Measurements from ENCODE around the gene KAZN.
A peak's percentile ranks its signal among the peaks of the same experiment; 100 is the strongest.

KAZN gene

DNA sequence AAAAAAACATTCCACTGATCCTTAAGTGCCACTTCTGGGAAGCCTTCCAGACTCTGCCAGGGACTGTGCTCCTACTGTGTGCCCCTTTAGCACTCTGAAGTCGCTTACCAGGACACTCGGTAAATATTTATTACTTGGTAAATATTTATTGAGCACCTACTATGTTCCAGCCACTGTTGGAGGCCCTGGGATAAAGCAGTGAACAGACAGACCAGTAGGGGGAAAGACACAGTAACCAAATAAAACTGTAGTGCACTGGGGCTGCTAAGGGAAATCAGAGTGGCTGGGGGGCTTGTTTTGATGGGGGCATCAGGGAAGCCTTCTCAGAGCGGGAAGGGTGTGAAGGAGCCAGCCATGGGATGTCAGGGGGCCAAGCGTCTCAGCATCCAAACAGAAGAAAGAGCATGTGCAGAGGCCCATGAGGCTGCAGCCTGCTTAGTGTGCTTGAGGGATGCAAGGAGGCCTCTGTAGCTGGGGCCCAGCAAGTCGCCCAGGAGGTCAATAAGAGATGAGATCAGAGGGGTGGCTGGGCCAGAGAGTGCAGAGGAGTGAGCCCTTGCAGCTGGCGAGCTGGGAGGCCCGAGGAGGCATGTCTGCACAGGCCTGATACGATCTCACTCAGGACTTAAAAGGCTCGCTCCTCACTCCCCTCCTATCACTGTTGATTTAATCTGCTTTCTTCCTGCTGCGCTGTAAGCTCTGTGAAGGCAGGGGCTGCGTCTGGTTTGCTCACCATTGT is 28.6 kb downstream of the KAZN start:
- no peak for DNase-seq (ENCODE audit: low read depth)
- no peak overlapping the region for H3K4me3 ChIP-seq (ENCODE audit: low read depth, low read length)
- TF ChIP-seq, protein P1, sequence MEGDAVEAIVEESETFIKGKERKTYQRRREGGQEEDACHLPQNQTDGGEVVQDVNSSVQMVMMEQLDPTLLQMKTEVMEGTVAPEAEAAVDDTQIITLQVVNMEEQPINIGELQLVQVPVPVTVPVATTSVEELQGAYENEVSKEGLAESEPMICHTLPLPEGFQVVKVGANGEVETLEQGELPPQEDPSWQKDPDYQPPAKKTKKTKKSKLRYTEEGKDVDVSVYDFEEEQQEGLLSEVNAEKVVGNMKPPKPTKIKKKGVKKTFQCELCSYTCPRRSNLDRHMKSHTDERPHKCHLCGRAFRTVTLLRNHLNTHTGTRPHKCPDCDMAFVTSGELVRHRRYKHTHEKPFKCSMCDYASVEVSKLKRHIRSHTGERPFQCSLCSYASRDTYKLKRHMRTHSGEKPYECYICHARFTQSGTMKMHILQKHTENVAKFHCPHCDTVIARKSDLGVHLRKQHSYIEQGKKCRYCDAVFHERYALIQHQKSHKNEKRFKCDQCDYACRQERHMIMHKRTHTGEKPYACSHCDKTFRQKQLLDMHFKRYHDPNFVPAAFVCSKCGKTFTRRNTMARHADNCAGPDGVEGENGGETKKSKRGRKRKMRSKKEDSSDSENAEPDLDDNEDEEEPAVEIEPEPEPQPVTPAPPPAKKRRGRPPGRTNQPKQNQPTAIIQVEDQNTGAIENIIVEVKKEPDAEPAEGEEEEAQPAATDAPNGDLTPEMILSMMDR (conservative IDR thresholded peaks at IDR 0.05; ENCODE audit: low read depth, low read length) = no peak

DNA sequence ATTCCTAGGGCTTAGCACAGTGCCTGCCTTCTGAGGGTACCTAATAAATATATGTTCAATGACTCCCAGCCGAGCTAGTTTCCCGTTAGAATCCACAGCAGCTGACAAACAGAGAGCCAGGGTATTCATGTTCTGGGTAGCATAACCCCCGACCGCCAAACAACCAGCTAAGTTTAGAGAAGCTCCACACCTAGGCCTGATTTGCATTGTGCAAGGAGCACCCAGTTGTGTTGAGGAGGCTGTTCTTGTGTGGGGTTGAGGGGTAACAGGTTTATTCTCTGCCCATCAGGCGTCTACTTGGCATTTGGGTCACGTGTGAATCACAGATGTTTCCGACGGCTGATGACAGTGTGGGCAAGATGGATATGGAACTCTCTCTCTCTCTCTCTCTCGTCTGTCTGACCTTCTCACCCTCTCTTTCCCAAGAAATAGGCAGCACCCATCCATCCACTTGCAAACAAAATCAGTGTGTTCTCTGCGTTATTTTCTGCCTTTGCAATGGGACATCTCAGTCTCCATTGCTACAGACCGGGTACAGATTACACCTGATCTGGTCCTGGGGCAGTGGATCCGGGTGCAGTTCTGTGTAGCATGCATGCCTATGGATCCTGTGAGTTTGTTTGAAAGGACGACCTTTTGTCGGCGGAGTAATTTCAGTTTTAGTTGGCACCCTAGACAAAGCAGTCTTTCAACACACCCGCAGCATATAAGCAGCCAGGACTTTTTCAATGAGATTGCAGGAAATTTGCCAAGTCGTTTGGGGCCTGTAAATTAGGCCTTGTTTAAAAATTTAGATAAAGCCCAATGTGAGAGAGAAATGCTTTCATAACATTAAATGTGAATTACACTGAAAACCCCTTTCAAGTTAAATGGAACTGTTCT is 29.4 kb downstream of the KAZN start:
- H3K4me3 ChIP-seq (ENCODE audit: low read depth, low read length) = no peak overlapping the region
- DNase-seq (ENCODE audit: low read depth) = no peak

DNA sequence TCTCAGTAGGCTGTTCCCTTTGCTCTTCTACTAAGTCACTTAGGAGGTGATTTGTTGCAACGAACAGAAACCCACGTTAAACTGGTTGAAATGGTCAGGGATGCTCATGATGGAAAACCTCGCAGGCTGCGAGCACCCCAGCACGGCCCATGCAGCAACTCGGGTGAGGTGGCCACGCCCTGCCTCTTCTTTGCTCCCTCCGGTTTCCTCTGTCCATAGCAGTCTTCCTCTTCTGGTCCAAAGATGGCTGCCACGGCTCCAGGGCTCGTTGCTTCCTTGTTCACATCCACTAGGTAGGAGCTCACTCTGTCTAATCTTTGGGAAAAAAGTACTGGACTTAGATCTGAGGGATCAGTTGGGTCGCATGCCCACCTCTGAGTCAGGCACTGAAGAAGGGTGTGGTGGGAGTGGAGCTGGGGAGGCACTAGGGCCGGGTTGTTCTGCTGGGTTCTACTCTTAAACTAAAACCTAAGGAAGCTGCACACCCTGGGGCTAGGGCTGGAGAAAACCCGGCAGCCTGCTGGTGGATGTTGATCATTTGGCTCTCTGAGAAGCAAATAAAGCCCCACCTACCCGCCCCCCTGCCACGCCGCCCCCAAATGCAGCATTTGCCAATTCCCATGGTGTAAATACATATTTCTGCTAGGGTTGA is 31.0 kb downstream of the KAZN start:
- no peak overlapping the region for H3K4me3 ChIP-seq (ENCODE audit: low read depth, low read length)
- no peak for DNase-seq (ENCODE audit: low read depth)
- TF ChIP-seq, protein P1 (conservative IDR thresholded peaks at IDR 0.05; ENCODE audit: low read depth, low read length) = no peak

More for the DNA sequence above, 29.4 kb downstream of the KAZN start:
- TF ChIP-seq, protein P1 (conservative IDR thresholded peaks at IDR 0.05; ENCODE audit: low read depth, low read length) = no peak

DNA sequence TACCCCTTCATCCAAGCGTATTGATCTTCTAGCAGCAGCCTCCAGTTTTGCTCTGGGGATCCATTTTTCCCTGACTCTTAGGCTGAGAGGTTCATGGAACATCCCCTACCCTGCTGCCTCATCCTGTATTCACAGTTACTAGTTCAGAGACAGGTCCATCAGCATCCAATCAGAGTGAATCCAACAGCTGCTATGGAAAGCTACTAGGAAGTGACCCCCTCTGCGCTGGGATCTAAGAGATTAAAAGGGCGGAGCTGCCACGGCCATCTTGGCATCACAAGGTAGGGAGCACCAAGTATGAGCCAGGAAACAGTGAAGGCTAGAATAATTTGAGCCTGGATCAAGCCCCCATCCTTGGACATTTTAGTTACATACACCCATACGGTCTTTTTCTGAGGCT is 32.5 kb downstream of the KAZN start:
- TF ChIP-seq, protein P1 (conservative IDR thresholded peaks at IDR 0.05; ENCODE audit: low read depth, low read length) = no peak
- no peak overlapping the region for H3K4me3 ChIP-seq (ENCODE audit: low read depth, low read length)
- DNase-seq (ENCODE audit: low read depth) = no peak

DNA sequence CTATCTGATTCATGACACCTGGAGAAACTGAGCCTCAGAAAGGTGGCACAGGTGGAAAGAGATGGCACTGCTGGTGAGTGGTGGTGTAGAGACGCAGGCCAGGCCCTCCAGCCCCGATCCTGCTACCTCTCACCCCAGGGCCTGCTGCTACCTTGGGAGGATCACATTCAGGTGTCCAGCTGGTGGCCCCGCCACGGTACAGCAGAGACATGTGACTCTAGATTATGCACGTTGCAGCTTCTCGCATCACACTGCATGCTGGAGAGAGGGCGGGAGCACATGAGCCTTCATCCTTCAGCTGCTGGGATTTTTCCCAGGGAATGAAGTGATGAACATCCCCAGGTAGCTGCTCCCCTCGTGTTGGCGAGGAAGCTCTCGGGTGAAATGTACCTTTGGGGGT is 32.9 kb downstream of the KAZN start:
- TF ChIP-seq, protein P1 (conservative IDR thresholded peaks at IDR 0.05; ENCODE audit: low read depth, low read length) = no peak
- no peak overlapping the region for H3K4me3 ChIP-seq (ENCODE audit: low read depth, low read length)
- DNase-seq (ENCODE audit: low read depth) = no peak

DNA sequence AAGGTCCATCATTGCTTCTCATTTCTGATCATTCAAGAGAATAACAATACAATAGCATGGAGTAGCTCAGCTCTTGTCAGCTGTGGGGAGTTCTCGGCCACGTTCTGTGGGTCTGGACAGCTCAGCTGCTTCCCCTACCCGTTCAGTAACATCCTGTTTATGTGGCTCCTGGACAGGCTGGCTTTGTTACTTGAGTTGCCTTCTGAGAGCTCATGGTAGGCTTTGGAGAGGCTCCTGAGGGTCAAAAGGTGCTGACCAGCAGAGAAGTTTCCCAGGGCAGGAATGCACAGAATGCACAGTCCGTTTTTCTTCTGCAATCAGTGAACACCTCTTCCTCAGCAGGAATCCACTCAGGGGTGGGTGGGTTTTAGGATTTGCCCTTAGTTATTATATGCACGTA is 36.0 kb downstream of the KAZN start:
- H3K4me3 ChIP-seq (ENCODE audit: low read depth, low read length) = no peak overlapping the region
- TF ChIP-seq, protein P1 (conservative IDR thresholded peaks at IDR 0.05; ENCODE audit: low read depth, low read length) = no peak
- peak; percentile 4 for DNase-seq (ENCODE audit: low read depth)

Data from choroid plexus epithelial cell (primary cell).